ENCODE data around the gene KCNIP1. TPM values are rescaled to one million over a fixed set of nuclear protein-coding genes. Genes with fewer than 3 reads are reported as not detected.

KCNIP1 gene
- total RNA-seq, 1 experiment from 2014 or later: not detected

GRCh38 chr5:170581211-170581610, 77.4 kb downstream of the KCNIP1 start:
- H3K36me3 ChIP-seq (ENCODE audit: control insufficient read depth, insufficient read depth, low read length): no peaks in the 10 kb centered on the region
- no TSS peak for BruUV-seq (replicated peaks)
- peaks cover 2% of the 10 kb centered on the region; the same call in 1 of the 2 replicates for H3K27me3 ChIP-seq (ENCODE audit: control insufficient read depth, insufficient read depth, low read length)
- TF ChIP-seq, protein P1, sequence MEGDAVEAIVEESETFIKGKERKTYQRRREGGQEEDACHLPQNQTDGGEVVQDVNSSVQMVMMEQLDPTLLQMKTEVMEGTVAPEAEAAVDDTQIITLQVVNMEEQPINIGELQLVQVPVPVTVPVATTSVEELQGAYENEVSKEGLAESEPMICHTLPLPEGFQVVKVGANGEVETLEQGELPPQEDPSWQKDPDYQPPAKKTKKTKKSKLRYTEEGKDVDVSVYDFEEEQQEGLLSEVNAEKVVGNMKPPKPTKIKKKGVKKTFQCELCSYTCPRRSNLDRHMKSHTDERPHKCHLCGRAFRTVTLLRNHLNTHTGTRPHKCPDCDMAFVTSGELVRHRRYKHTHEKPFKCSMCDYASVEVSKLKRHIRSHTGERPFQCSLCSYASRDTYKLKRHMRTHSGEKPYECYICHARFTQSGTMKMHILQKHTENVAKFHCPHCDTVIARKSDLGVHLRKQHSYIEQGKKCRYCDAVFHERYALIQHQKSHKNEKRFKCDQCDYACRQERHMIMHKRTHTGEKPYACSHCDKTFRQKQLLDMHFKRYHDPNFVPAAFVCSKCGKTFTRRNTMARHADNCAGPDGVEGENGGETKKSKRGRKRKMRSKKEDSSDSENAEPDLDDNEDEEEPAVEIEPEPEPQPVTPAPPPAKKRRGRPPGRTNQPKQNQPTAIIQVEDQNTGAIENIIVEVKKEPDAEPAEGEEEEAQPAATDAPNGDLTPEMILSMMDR (IDR thresholded peaks at IDR 0.05): no peak
- TF ChIP-seq SIN3A (IDR thresholded peaks at IDR 0.05; ENCODE audit: borderline replicate concordance, insufficient read depth, low read depth, low read length): no peak
- TF ChIP-seq POLR2AphosphoS5 (IDR thresholded peaks at IDR 0.05; ENCODE audit: low read depth, low read length): no peak
- no peak for TF ChIP-seq REST (IDR thresholded peaks at IDR 0.05; ENCODE audit: insufficient read depth in 1 of 2, low read depth in 2 of 2, low read length in 1 of 2)
- no peak for TF ChIP-seq TCF7L2 (IDR thresholded peaks at IDR 0.05; ENCODE audit: low read depth, low read length)
- DNase-seq (ENCODE audit: low read depth, low spot score): no peak
- ATAC-seq: no peak
- H3K4me3 ChIP-seq (ENCODE audit: low read depth in 2 of 2, low read length in 2 of 2): no peak overlapping the region
- intact Hi-C loops (cut with micrococcal nuclease; ENCODE audit: unreplicated experiment): no loop called here
- H3K4me1 ChIP-seq (ENCODE audit: control insufficient read depth, insufficient read depth, low read length): no peaks in the 10 kb centered on the region
- no peaks in the 10 kb centered on the region for H3K9me3 ChIP-seq (ENCODE audit: control insufficient read depth, insufficient read depth, low read depth, low read length)
- in situ Hi-C loops (cut with HindIII; ENCODE audit: low pct_unique_long_range_greater_than_20kb, low sequenced_read_pairs): no loop called here
- H3K27ac ChIP-seq (ENCODE audit: low read length): no peak overlapping the region
- CTCF ChIA-PET: no interaction called here
- POLR2A ChIA-PET: no interaction called here

DNA sequence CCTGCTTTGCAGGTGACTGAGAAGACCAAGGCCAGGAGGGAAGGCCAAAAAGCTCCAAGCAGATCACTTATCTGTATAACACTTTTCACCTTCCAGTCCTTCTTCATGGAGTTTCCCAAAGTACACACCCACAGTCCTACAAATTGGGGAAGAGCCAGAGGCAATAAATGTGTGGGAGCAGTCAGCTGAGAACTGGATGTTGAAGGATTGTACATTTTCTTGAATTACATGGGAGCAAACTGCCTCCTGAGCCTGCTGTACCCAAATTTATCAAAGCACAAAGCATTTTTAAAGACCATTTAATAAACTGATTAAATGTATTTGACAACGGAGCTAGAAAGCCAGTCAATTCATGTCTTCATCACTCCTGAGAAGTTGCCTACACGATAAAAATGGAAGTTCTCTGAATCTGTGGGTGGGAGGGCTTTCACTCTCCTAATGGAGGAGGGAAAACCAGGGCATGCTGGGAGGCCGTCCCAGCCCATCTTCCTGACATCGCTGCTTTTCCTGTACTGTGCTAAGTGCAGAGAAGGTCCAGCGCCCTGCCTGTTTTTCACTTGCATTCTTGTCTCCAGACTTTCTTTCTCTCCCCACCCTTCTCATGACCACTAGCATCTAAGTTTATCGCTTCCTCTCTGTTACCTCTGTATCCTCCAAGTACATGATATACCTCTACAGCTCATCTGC, 79.0 kb downstream of the KCNIP1 start:
- TF ChIP-seq, protein P1 (IDR thresholded peaks at IDR 0.05): no peak
- TF ChIP-seq REST (IDR thresholded peaks at IDR 0.05; ENCODE audit: insufficient read depth in 1 of 2, low read depth in 2 of 2, low read length in 1 of 2) (no peak), POLR2AphosphoS5 (IDR thresholded peaks at IDR 0.05; ENCODE audit: low read depth, low read length) (no peak), SIN3A (IDR thresholded peaks at IDR 0.05; ENCODE audit: borderline replicate concordance, insufficient read depth, low read depth, low read length) (no peak), TCF7L2 (IDR thresholded peaks at IDR 0.05; ENCODE audit: low read depth, low read length) (no peak)
- BruUV-seq (replicated peaks): no TSS peak
- H3K4me3 ChIP-seq (ENCODE audit: low read depth in 2 of 2, low read length in 2 of 2): no peak overlapping the region
- no peaks in the 10 kb centered on the region for H3K9me3 ChIP-seq (ENCODE audit: control insufficient read depth, insufficient read depth, low read depth, low read length)
- intact Hi-C loops (cut with micrococcal nuclease; ENCODE audit: unreplicated experiment): no loop called here
- ChIA-PET POLR2A (no interaction called here), CTCF (no interaction called here)
- in situ Hi-C loops (cut with HindIII; ENCODE audit: low pct_unique_long_range_greater_than_20kb, low sequenced_read_pairs): no loop called here
- H3K4me1 ChIP-seq (ENCODE audit: control insufficient read depth, insufficient read depth, low read length): no peaks in the 10 kb centered on the region
- no peaks in the 10 kb centered on the region for H3K36me3 ChIP-seq (ENCODE audit: control insufficient read depth, insufficient read depth, low read length)
- DNase-seq (ENCODE audit: low read depth, low spot score) (no peak), ATAC-seq (no peak)
- no peaks in the 10 kb centered on the region for H3K27me3 ChIP-seq (ENCODE audit: control insufficient read depth, insufficient read depth, low read length)
- no peak overlapping the region for H3K27ac ChIP-seq (ENCODE audit: low read length)

Data from Panc1 (cell line).